ENCODE results near the gene ZNF575.

The ZNF575 gene

GRCh38 chr19:43532962-43533545, at the start of gene ZNF575:
TSS of gene ZNF575 (plus strand) at chr19:43533188. CDS start at chr19:43534423, 1,235 bp downstream.
- DNase-seq (ENCODE audit: low read depth): peak; percentile 83

DNA sequence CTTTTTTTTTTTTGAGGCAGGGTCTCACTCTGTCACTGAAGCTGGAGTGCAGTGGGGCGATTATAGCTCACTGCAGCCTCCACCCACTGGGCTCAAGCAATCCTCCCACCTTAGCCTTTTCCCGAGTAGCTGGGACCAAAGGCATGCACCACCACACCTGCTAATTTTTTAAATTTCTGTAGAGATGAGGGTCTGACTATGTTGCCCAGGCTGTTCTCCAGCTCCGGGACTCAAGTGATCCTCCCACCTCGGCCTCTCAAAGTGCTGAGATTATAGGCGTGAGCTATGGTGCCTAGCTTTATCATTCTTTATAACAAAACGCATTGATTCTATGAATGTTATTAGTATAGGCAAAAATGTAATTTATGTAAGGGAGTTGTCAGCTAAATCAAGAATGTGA, 49.7 kb upstream of the ZNF575 start:
- DNase-seq (ENCODE audit: low read depth): no peak

- DNase-seq (ENCODE audit: low read depth): no peak
Measured at GRCh38 chr19:43485951-43486350, 47.0 kb upstream of the ZNF575 start.

DNA sequence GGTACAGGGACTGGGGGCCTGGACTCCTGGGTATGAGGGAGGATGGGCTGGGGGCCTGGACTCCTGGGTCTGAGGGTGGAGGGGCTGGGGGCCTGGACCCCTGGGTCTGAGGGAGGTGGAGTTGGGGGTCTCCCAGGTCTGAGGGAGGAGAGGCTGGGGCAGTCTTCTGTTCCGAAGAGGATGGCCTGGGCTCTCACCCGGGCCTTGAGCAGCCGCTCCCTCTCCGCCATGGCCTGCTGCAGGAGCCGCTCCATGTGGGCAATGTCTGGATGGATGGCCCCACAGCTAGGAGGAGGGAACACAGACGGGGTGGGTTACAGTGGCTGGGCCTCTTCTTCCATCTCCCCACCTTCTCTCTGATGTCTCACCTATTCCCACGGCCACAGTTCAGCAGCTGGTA, 46.6 kb upstream of the ZNF575 start:
- DNase-seq (ENCODE audit: low read depth): no peak

- DNase-seq (ENCODE audit: low read depth): no peak
Measured at GRCh38 chr19:43488179-43488578, 44.8 kb upstream of the ZNF575 start.

GRCh38 chr19:43489310-43489709, 43.7 kb upstream of the ZNF575 start:
- DNase-seq (ENCODE audit: low read depth): no peak

DNA sequence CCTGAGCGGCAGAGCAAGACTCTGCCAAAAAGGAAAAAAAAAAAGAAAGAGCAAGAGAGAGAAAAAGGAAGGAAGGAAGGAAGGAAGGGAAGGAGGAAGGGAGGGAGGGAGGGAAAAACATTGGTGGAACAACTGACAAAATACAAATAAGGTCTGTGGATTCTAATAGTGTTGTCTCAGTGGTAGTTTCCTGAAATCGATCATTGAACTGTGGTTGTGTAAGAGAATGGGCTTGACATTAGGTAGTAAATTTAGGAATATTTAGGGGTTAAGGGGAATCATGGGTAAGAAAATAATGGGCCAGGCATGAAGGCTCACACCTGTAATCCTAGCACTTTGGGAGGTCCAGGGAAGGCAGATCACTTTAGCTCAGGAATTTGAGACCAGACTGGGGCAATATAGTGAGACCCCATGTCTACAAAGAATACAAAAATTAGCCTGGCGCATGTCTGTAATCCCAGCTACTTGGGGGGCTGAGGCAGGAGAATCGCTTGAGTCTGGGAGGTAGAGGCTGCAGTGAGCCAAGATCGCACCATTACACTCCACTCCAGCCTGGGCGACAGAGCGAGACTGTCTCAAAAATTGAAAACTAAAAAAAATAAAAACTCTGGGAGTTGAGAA, 42.9 kb upstream of the ZNF575 start:
- DNase-seq (ENCODE audit: low read depth): no peak

DNA sequence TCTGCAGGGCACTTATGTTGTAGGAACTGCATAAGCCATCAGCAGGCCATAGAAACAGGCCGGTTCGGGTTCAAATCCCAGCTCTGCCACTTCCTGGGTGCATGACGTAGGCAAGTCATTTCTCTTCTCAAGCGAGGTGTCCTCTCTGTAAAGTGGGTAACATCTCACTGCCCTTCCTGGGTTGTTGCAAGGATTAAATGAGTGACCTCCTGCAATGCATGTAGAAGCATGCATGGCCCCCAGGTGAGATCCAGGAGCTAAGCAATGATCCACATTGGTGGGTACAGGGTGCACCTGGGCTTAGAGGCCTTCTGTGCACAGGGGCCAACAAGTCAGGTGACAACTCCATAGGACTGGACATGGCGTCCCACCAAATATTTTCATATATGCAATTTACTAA, 42.2 kb upstream of the ZNF575 start:
- no peak for DNase-seq (ENCODE audit: low read depth)

DNA sequence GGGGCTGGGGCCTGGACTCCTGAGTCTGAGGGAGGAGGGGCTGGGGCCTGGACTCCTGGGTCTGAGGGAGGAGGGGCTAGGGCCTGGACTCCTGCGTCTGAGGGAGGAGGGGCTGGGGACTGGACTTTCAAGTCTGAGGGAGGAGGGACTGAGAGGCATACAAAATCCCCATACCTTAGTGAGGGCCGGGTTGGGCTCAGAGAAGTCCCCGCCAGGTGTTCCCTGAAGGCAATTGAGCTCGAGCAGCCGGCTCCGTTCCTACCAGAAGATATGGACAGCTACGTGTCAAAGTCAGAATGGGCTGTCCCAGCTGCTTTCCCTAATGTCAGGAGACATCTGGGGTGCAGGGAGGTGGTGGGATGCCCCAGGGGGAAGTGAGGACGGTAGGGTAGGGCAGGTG, 37.9 kb upstream of the ZNF575 start:
- no peak for DNase-seq (ENCODE audit: low read depth)

DNA sequence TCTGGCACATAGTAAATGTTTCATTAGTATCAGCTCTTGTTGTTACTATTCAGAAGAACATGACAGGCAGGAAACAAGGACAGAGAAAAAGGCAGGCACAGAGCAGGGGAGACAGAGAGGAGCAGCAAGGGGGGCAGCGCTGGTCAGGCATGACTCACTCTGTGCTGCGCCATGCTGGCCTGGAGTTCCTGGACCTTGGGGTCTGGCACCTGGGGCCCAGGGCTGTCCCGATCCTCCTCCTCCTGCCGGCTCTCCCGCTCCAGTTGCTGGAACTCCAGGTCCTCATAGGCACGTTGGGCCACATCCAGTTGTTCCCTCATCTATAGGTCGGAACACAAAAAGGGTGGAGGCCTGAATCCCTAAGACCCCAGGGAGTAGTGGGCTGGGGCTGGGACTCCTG, 36.0 kb upstream of the ZNF575 start:
- no peak for DNase-seq (ENCODE audit: low read depth)

DNA sequence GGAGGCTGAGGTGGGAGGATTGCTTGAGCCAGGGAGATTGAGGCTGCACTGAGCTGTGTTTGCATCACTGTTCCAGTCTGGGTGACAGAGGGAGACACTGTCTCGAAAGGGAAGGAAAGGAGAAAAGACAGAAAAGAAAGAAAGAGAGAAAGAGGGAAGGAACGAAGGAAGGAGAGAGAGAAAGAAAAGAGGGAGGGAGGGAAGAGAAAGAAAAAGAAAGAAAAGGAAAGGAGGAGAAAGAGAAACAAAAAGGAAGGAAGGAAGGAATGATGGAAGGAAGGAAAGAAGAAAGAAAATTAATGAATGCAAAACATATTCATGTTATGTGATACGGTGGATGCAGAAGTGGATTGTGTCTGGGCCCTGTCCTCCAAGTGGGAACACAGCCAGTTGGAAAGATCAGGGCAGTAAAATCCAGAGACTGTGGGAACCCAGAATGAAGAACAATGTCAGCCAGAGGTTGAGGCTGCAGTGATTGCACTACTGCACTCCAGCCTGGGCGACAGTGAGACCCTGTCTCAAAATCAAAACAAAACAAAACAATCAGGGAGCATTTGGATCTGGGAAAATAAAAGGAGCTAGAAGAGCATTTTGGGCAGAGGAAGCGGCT, 34.6 kb upstream of the ZNF575 start:
- DNase-seq (ENCODE audit: low read depth): no peak

DNA sequence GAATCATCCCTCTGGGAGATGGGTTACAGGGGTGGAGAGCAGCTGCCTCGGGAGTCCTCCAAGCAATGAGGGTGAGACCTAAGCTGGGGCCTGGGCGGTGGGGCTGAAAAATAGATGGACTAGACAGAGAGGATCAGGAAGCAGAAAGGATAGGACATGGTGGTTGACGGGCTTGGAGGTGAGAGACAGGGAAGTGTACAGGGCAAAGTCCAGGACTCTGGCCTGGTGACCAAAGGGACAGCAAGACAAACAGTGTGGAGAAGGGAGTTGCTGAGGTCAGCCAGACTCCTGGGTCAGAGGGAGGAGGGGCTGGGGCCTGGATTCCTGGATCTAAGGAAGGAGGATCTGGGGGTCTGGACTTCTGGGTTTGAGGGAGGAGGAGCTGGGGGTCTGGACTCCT, 33.9 kb upstream of the ZNF575 start:
- no peak for DNase-seq (ENCODE audit: low read depth)

- DNase-seq (ENCODE audit: low read depth): no peak
Measured at GRCh38 chr19:43501661-43502418, 31.1 kb upstream of the ZNF575 start.

- DNase-seq (ENCODE audit: low read depth): no peak
Measured at GRCh38 chr19:43502419-43502976, 30.5 kb upstream of the ZNF575 start.

- peak; percentile 77 for DNase-seq (ENCODE audit: low read depth)
Measured at GRCh38 chr19:43503501-43504425, 29.2 kb upstream of the ZNF575 start.

DNA sequence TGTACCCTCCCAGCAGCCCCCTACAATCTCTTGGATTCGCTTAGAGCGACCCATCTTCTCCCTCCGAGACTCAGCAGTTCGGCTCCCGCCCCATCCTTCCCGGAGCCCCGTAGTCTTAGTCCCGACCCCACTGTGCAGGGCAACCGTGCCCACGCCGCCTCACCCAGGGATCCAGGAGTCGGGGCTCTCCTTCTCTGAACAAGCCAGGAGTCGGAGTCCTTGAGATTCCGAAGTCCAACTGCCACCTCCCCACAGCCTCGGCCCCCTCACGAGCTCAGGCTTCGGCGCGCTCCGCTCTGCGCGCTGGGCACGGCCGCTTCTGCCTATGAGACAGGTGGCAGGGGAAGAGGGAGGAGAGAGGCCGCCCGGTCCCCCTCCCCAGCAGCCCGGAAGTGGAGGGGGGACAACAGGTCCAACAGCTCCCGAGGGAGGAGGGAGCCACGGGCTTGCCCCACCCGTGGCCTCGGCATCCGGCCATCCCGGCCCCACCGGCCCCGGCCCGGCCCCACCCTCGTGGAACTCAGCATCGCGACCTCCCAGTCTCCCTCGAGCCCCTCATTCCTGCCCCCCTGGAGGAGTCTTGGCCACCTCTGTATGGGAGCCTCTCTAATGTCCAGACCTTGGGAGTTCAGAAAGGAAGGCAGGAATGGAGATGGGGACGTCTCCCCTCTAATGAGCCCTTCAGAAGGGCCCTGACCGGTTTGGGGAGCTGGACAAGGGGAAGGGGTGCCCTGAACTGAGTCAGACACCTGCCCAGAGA, 28.4 kb upstream of the ZNF575 start, which contains the start of gene PHLDB3:
PHLDB3 (minus strand) TSS at position 321 of the 760 bp plus-strand sequence. CDS start 628 bp downstream, outside the sequence.
- no peak for DNase-seq (ENCODE audit: low read depth)

DNA sequence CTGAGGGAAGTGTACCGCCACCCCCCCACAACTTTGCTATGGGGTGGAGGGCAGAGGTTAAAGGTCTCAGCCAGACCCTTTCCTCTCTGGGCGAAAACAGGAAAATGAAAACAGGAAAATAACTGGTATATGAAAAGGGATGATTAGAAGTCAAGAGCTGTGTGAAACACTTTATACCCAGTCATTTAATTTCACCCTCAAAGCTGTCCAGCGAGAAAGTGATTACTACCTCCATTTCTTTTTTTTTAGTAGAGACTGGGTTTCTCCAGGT, 27.9 kb upstream of the ZNF575 start:
- no peak for DNase-seq (ENCODE audit: low read depth)

DNA sequence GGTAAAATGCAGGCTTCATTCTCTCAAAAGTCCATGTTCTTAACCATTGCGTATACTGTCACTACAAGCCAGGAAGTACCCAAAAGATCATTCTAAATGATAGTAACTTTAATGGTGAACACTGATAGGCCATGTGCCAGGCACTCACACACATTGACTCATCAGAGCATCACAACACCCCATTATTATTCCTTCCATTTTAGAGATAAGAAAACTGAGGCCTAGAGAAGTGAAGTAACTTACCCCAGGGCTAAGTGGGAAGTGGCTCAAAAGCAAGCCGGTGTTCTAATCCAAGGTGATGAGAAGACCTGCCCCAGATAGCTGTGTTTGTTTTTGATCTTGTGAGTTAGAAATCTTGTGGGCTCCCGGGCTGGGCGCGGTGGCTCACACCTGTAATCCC, 27.0 kb upstream of the ZNF575 start:
- DNase-seq (ENCODE audit: low read depth): no peak

GRCh38 chr19:43506629-43507028, 26.4 kb upstream of the ZNF575 start:
- DNase-seq (ENCODE audit: low read depth): no peak

DNA sequence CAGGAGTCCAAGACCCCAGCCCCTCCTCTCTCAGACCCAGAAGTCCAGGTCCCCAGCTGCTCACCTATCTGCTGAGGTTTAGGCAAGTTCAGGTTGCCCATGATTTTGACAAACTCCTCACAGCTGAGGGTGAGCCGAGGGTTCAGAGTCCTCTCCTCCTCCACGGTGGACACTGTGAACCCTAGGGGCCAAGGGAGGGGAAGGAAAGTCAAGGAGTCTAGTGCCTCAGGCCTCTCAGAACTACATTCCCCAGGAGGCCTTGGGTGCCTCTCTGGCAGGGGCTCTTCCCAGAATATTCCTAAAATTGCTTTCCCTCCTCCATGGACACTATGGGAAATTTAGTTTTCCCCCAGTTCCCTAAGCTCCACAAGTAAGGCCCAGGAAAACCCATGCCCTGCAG, 25.1 kb upstream of the ZNF575 start:
- DNase-seq (ENCODE audit: low read depth): no peak

DNA sequence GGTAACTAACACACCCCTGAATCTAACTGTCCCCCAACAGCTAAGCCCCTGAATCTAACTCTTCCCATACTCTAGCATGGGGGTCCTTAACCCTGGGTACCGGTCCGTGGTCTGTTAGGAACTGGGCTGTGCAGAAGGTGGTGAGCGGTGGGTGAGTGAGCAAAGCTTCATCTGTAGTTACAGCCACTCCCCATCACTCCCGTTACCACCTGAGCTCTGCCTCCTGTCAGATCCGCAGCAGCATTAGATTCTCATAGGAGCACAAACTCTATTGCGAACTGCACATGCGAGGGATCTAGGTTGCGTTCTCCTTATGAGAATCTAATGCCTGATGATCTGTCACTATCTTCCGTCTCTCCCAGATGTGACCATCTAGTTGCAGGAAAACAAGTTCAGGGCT, 22.3 kb upstream of the ZNF575 start:
- DNase-seq (ENCODE audit: low read depth): no peak

All from GM04504 (cell line).